ENCODE results near the gene ACVR1C.

- no peak for TF ChIP-seq CTCF (IDR thresholded peaks at IDR 0.05; ENCODE audit: low read length)
- no peak for TF ChIP-seq EZH2 (optimal IDR thresholded peaks at IDR 0.05; ENCODE audit: low read depth, low read length)
These were observed 102.6 kb downstream of the ACVR1C start for GRCh38 chr2:157526070-157526469.
